K562 (cell line): ENCODE data around the gene LOC128125822.

ENCODE experiments used
- AFF4 ChIP-seq: sonication (generic); formaldehyde crosslinking; IDR thresholded peaks from 2 replicates; pipeline ENCODE4 v1.8.0; 2023; ENCODE audit warnings: mild to moderate bottlenecking, missing genetic modification reagents
- ELK3 ChIP-seq: fragments of 450-650 bp; formaldehyde crosslinking; IDR thresholded peaks from 2 replicates; pipeline ENCODE4 v1.4.0; 2020; ENCODE audit warnings: mild to moderate bottlenecking
- GTF3C2 ChIP-seq: IDR thresholded peaks from 3 replicates; pipeline ENCODE4 v1.6.1; 2011; ENCODE audit warnings: borderline replicate concordance, mild to moderate bottlenecking, moderate library complexity; ENCODE audit not compliant: insufficient read length; ENCODE audit errors: extremely low read depth
- KHSRP ChIP-seq: fragments of 450-650 bp; IDR thresholded peaks from 2 replicates; pipeline ENCODE4 v1.6.1; 2017
- SMARCC2 ChIP-seq: fragments of 450-650 bp; IDR thresholded peaks from 2 replicates; pipeline ENCODE4 v1.6.1; 2017; ENCODE audit warnings: antibody characterized with exemption, moderate library complexity, mild to moderate bottlenecking, low read depth
- TF ChIP-seq, protein P1 (sequence below): fragments of 450-650 bp; IDR thresholded peaks from 2 replicates; pipeline ENCODE4 v1.6.1; 2016; ENCODE audit warnings: mild to moderate bottlenecking, moderate library complexity

The LOC128125822 gene

DNA sequence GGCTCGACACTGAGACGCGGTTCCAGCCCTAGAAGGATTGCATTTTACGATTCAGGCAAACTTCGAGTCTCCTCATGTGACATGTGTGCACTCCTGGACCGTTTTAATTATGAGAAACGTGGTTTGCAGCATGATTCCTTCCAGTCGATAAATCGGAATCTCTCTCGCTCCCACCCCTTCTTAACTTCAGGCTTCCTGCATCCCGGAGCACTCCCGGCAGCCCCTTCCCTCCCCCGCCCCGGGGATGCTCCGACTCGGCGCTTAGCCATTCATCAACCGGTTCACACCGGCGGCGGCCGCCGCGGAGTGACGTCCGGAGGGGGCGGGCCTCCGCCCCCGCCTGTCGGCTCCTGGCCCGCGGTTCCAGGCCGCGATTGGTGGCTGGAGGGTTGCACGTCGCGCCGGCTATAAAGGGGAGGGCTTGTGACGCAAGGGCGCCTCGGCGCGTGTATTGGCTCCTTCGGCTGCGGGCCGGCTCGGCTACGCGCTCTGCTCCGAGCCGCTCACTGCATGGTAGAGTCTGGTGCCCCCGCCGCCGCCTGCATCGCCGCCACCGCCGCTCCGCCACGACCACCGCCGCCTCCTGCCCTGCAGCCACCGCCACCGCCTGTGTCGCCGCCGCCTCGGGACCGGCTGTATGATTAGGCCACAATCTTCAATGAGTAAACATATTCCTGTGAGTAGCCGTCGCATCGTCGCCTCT lies at the start of gene LOC128125822, which contains the start of gene PTP4A1 (continued):
- TF ChIP-seq, protein P1, sequence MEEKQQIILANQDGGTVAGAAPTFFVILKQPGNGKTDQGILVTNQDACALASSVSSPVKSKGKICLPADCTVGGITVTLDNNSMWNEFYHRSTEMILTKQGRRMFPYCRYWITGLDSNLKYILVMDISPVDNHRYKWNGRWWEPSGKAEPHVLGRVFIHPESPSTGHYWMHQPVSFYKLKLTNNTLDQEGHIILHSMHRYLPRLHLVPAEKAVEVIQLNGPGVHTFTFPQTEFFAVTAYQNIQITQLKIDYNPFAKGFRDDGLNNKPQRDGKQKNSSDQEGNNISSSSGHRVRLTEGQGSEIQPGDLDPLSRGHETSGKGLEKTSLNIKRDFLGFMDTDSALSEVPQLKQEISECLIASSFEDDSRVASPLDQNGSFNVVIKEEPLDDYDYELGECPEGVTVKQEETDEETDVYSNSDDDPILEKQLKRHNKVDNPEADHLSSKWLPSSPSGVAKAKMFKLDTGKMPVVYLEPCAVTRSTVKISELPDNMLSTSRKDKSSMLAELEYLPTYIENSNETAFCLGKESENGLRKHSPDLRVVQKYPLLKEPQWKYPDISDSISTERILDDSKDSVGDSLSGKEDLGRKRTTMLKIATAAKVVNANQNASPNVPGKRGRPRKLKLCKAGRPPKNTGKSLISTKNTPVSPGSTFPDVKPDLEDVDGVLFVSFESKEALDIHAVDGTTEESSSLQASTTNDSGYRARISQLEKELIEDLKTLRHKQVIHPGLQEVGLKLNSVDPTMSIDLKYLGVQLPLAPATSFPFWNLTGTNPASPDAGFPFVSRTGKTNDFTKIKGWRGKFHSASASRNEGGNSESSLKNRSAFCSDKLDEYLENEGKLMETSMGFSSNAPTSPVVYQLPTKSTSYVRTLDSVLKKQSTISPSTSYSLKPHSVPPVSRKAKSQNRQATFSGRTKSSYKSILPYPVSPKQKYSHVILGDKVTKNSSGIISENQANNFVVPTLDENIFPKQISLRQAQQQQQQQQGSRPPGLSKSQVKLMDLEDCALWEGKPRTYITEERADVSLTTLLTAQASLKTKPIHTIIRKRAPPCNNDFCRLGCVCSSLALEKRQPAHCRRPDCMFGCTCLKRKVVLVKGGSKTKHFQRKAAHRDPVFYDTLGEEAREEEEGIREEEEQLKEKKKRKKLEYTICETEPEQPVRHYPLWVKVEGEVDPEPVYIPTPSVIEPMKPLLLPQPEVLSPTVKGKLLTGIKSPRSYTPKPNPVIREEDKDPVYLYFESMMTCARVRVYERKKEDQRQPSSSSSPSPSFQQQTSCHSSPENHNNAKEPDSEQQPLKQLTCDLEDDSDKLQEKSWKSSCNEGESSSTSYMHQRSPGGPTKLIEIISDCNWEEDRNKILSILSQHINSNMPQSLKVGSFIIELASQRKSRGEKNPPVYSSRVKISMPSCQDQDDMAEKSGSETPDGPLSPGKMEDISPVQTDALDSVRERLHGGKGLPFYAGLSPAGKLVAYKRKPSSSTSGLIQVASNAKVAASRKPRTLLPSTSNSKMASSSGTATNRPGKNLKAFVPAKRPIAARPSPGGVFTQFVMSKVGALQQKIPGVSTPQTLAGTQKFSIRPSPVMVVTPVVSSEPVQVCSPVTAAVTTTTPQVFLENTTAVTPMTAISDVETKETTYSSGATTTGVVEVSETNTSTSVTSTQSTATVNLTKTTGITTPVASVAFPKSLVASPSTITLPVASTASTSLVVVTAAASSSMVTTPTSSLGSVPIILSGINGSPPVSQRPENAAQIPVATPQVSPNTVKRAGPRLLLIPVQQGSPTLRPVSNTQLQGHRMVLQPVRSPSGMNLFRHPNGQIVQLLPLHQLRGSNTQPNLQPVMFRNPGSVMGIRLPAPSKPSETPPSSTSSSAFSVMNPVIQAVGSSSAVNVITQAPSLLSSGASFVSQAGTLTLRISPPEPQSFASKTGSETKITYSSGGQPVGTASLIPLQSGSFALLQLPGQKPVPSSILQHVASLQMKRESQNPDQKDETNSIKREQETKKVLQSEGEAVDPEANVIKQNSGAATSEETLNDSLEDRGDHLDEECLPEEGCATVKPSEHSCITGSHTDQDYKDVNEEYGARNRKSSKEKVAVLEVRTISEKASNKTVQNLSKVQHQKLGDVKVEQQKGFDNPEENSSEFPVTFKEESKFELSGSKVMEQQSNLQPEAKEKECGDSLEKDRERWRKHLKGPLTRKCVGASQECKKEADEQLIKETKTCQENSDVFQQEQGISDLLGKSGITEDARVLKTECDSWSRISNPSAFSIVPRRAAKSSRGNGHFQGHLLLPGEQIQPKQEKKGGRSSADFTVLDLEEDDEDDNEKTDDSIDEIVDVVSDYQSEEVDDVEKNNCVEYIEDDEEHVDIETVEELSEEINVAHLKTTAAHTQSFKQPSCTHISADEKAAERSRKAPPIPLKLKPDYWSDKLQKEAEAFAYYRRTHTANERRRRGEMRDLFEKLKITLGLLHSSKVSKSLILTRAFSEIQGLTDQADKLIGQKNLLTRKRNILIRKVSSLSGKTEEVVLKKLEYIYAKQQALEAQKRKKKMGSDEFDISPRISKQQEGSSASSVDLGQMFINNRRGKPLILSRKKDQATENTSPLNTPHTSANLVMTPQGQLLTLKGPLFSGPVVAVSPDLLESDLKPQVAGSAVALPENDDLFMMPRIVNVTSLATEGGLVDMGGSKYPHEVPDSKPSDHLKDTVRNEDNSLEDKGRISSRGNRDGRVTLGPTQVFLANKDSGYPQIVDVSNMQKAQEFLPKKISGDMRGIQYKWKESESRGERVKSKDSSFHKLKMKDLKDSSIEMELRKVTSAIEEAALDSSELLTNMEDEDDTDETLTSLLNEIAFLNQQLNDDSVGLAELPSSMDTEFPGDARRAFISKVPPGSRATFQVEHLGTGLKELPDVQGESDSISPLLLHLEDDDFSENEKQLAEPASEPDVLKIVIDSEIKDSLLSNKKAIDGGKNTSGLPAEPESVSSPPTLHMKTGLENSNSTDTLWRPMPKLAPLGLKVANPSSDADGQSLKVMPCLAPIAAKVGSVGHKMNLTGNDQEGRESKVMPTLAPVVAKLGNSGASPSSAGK = peak; percentile 94
- TF ChIP-seq AFF4 (CRISPR knock-in tag) (no peak; the same call in 1 of the 2 replicates), SMARCC2 (no peak), GTF3C2 (no peak), KHSRP (0 out of 2 replicates have a peak, but pooled peaks have one; percentile 28), ELK3 (CRISPR knock-in tag) (no peak)
